H7 (cell line): ENCODE measurements around the gene MS4A15. TPM values are rescaled to one million over a fixed set of nuclear protein-coding genes. Genes with fewer than 3 reads are reported as not detected.
A peak's percentile ranks its signal among the peaks of the same experiment; 100 is the strongest.

Experiments
- DNase-seq: peaks from one replicate; pipeline ENCODE4 v3.0.0; 2012
- H3K27me3 ChIP-seq: 2 replicates; pipeline ENCODE4 v1.6.0; 2011; ENCODE audit warnings: mild to moderate bottlenecking, low read length; ENCODE audit not compliant: control insufficient read depth, insufficient read depth
- H3K36me3 ChIP-seq: replicated peaks from 2 replicates; pipeline ENCODE4 v1.5.1; 2011; ENCODE audit warnings: low read length; ENCODE audit not compliant: control insufficient read depth, insufficient read depth
- H3K4me3 ChIP-seq: 2 replicates; pipeline ENCODE4 v1.5.1; 2011; ENCODE audit warnings: low read depth, mild to moderate bottlenecking, control low read depth, low read length, moderate library complexity; ENCODE audit not compliant: insufficient read depth
- total RNA-seq: library from RNA; depleted of rRNA; stranded (reverse); fragments of >200 nt; shearing (Covaris generic); gene quantifications from 2 replicates; pipeline ENCODE4 v1.2.3, GENCODE V29; 2014

Gene MS4A15
- total RNA-seq, 1 experiment from 2014 or later = 0.10 TPM

DNA sequence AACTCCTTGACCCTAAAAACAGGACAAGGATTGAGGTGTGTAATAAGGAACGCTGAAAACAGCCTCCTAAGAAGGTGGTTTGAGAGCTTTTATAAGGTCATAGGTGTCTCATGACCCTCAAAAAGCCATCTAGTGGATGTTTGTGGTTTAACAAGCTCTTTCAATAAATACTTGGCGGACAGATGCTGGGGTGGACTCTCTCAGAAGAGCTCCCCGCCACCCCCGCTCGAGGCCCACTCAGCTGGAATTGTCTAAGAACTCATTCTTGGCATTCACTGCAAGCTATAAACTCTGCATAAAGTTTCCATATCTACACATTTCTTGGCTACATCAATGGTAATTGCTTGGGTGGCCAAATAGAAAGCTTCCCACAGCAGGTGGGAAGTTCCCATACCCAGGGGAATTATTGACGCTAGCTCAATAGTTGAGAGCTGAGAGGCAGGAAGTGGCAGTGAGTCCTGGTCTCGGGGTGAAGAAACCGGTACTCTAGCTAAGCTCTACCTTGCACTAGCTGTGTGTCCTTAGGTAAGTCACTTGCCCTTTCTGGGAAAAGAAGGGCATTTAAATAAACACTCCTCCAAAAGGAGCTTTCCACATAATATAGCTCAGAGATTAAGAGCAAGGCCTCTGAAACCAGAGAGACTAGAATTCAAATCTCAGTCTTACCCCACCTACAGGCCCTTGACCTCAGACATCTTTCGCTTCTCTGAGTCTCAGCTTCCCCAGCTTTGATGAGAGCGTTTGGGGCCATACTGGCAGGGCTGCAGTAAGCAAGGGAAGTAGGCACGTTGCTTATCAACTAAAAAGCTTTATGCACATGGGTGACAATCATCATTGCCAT, 6.4 kb downstream of the MS4A15 start:
- H3K36me3 ChIP-seq = no peaks in the 10 kb centered on the region
- no peak overlapping the region for H3K4me3 ChIP-seq
- H3K27me3 ChIP-seq = no peaks in the 10 kb centered on the region
- peak; percentile 71 for DNase-seq

DNA sequence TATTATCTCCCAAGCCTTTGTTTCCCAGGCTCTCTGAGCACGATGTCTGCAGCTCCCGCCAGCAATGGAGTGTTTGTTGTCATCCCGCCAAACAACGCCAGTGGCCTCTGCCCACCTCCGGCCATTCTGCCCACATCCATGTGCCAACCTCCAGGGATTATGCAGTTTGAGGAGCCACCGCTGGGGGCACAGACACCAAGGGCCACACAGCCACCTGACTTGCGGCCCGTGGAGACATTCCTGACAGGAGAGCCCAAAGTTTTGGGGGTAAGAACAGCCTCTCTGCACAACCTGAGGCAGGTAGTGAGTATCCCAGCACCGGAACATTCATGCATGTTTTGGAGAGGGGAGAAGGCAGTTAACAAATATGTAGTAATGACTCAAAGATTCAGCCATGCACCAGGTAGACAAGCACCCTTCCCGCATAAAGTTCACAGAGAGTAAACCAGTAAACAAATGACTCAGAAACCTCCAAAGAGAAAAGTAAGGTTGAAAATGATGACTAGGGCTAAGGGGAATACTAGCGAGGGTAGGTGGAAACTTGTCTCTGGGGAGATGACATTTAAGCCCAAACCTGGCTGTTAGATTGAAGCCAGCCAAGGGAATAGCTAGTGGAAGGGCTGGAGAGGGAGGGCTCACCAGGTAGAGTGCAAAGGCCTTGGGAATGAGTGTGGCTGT, 7.2 kb downstream of the MS4A15 start:
- no peak overlapping the region for H3K4me3 ChIP-seq
- no peaks in the 10 kb centered on the region for H3K36me3 ChIP-seq
- no peaks in the 10 kb centered on the region for H3K27me3 ChIP-seq
- DNase-seq = no peak

DNA sequence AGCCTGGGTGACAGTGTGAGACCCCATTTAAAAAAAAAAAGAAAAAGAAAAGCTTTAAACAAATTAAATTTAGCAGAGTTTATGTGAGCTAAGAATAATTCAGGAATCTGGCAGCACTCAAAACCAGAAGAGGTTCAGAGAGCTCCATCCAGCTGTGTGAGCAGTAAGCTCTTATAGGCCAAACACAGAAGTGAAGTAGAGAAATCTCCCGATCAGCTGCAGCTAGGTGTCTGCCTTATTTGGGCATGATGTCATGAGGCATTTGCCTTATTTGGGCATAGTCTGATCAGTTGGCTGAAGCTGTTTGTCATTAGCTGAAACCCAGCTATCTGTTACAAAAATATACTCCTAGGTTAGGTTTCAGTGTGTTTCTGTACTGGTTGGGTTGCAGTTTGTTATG, 8.2 kb downstream of the MS4A15 start:
- no peaks in the 10 kb centered on the region for H3K36me3 ChIP-seq
- no peak for DNase-seq
- no peak overlapping the region for H3K4me3 ChIP-seq
- H3K27me3 ChIP-seq = no peaks in the 10 kb centered on the region

DNA sequence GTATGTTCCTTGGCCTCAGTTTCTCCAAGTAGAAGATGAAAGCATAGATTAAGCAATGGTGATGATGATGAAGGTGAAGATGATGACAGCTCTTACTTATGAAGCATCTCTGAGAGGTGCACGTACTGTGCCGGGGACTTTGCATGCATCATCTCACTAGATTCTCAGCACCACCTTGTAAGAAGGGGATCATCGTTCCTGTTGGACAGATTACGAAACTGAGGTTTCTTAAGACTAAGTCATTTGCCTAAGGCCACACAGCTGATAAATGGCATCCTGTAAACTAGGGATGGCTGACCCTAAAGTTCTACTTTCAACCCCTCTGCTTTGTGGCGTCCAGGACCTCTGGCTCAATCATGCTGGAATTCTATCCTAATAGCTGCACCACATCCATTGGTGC, 8.7 kb downstream of the MS4A15 start:
- no peaks in the 10 kb centered on the region for H3K36me3 ChIP-seq
- DNase-seq = no peak
- H3K4me3 ChIP-seq = no peak overlapping the region
- H3K27me3 ChIP-seq = no peaks in the 10 kb centered on the region

DNA sequence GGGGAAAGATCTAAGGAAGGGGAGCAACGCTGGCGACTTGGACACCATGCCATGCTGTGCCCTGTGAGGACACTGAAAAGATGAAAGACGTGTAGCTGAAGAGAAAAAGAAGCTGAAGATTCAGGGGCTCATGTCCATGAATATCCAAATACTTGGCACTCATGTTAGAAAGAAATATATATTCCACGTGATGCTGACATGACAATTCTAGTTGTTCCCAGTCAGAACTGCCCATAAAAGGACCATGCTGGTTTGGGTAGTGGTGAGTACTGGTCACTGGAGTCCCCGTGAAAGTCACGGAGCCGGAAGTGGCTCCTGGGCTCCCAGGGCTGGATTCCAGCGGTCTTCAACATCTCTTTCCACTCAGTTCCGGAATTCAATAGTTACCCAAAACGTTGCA, 9.9 kb downstream of the MS4A15 start:
- no peak for DNase-seq
- H3K36me3 ChIP-seq = no peaks in the 10 kb centered on the region
- no peaks in the 10 kb centered on the region for H3K27me3 ChIP-seq
- no peak overlapping the region for H3K4me3 ChIP-seq

DNA sequence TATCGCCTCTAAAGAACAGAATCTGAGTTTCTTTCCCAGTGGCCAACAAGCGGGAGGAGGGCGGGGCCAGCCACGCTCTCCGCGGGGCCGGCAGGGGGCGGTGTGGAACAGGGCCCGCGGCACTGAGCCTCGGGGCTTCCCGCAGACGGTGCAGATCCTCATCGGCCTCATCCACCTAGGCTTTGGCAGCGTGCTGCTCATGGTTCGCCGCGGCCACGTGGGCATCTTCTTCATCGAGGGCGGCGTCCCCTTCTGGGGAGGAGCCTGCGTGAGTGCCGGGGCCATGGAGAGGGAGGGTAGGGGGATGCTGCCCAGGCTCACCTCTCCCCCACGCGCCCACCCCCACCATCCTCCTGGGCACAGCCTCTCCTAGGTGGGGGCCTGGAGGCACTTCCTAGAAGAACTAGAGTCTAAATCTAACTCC, 10.7 kb downstream of the MS4A15 start:
- Histone ChIP-seq H3K27me3 (no peaks in the 10 kb centered on the region), H3K4me3 (no peak overlapping the region), H3K36me3 (no peaks in the 10 kb centered on the region)
- DNase-seq = peak; percentile 95

DNA sequence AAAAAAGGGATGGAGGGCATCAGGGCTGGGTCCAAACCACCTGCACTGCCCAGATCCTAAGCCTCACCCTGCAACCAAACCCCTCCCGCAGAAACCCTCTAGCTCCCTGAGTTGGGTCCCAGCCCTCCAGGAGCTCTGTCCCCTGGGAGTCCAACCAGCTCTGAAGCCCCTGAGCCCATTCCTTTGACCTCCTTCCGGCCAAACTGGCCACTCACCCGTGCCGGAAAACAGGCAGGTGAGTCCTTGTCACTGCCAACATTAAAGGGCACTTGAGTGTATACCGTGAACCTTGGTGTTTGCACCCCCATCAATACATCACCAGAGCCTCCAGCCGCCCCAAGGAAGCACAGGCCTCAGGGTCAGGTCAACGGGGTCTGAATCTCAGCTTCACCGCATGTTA, 11.5 kb downstream of the MS4A15 start:
- H3K4me3 ChIP-seq = no peak overlapping the region
- H3K36me3 ChIP-seq = no peaks in the 10 kb centered on the region
- no peaks in the 10 kb centered on the region for H3K27me3 ChIP-seq
- no peak for DNase-seq

DNA sequence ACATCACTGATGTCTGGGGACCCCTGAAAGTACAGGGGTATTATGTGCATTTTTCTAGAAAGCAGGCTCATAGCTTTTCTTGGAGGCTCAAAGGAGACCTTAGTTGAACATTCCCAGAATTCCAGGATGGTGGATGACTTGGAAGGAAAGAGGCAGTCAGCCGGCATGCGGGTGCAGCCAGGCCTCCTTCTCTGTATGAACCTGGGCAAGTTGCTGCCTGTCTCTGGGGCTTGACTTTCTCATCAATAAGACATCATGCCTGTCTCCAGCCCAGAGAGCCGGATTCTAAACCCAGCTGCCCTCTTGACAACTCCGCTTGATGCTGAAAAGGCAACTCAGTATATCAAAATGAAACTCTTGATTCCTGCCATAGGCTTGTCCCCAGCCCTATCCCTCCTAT, 12.6 kb downstream of the MS4A15 start:
- Histone ChIP-seq H3K4me3 (no peak overlapping the region), H3K27me3 (no peaks in the 10 kb centered on the region), H3K36me3 (no peaks in the 10 kb centered on the region)
- DNase-seq = no peak

DNA sequence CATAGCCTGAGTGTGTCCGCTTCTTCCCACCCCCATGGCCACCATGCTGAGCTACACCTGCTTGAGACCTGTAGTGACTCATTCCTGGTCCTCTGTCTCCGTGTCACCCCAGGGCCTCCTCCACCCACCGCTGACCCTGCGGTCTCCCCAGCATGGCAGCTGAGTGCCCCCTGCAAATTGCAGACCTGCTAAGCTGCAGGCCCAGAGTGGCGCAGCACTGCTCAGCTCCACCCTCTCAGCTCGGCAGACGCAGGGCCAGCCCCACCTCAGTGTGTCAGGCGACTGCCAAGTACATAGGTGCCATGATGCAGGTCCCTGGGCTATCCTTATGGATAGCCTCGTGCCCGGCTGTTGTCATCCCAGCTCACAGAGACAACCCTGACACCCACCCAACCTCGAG, 13.1 kb downstream of the MS4A15 start:
- no peaks in the 10 kb centered on the region for H3K27me3 ChIP-seq
- no peak for DNase-seq
- no peak overlapping the region for H3K4me3 ChIP-seq
- no peaks in the 10 kb centered on the region for H3K36me3 ChIP-seq

DNA sequence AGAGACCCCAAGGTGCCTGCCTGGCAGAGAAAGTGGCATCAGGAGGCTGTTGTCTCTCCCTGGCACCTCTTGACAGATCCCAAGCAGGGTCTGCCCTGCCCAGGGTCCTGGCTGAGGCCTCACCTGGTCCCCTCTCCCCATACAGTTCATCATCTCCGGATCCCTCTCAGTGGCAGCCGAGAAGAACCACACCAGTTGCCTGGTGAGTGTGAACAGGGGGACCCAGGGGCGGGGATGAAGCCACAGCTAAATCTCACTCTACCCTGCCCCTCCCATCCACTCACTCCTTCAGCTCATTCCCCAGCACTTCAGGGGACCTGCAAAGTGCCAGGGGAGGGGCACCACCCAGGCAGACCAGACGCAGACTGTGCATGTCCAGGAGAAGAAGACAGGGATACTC, 14.5 kb downstream of the MS4A15 start:
- Histone ChIP-seq H3K4me3 (no peak overlapping the region), H3K36me3 (no peaks in the 10 kb centered on the region), H3K27me3 (no peaks in the 10 kb centered on the region)
- no peak for DNase-seq

DNA sequence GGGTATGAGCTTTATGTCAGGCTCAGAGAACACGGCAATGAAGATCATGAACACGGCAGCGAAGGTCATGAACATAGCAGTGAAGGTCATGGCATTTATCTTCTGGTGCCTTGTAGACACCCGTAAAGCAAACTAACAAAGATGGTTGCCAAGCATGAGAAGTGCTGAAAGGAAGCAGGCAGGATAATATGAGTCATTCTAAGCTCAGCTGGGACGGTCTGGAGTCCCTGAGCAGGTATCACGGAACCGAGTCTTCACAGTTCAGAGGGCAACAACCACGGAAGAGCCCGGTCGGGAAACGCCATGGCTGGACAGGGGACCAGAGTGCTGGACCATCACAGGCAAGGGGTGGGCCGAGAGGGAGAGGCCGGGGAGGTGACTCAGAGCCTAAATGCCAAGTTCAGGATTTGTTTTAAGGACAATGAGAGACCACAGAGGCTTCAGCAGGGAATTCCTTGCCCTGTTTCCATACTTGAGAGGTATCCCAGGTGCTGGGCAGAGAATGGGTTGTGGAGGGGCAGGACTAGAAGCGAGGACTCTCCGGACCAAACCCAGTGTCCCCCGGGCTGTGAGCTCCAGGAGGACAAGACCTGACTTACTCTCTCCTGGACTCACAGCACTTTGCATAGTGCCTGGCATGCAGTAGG, 15.3 kb downstream of the MS4A15 start:
- no peaks in the 10 kb centered on the region for H3K27me3 ChIP-seq
- no peak for DNase-seq
- H3K4me3 ChIP-seq = no peak overlapping the region
- H3K36me3 ChIP-seq = no peaks in the 10 kb centered on the region

DNA sequence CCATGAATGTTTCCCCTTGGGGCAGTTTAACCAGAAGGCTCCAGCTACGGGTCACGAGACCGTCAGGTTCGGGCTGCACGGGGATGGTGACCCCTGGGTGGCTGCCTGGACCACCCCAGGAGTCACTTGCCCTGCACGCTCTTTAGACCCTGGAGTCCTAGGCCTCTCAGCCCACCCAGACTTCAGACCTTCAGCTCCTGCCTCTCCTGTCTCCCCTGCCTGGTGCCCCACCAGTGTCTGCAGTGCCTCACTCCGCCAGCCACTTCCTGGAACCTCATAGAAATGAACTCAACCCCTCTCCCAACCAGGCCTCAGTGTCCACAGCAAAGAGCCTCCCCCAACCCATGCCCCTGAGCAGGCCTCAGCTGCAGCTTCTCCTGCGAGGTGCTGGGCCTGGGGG, 16.0 kb downstream of the MS4A15 start:
- no peaks in the 10 kb centered on the region for H3K27me3 ChIP-seq
- H3K36me3 ChIP-seq = no peaks in the 10 kb centered on the region
- H3K4me3 ChIP-seq = no peak overlapping the region
- DNase-seq = no peak

DNA sequence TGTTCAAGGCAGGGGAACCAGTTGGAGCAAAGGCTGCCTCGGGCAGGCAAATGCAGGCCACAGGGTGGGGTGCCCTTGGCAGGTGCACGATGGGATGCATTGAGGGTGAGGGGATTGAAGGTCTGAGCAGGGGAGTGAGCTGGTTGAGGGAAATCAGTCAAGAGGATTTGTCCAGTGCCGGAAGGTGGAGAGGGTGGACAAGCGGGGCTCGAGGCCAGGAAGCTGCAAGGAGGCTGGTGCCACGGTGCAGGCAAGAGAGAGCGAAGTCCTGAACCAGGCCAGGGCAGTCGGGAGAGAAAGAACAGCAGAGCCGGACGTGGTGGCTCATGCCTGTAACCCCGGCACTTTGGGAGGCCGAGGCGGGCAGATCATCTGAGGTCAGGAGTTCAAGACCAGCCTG, 18.1 kb downstream of the MS4A15 start:
- Histone ChIP-seq H3K36me3 (no peaks in the 10 kb centered on the region), H3K4me3 (no peak overlapping the region), H3K27me3 (no peaks in the 10 kb centered on the region)
- DNase-seq = no peak

DNA sequence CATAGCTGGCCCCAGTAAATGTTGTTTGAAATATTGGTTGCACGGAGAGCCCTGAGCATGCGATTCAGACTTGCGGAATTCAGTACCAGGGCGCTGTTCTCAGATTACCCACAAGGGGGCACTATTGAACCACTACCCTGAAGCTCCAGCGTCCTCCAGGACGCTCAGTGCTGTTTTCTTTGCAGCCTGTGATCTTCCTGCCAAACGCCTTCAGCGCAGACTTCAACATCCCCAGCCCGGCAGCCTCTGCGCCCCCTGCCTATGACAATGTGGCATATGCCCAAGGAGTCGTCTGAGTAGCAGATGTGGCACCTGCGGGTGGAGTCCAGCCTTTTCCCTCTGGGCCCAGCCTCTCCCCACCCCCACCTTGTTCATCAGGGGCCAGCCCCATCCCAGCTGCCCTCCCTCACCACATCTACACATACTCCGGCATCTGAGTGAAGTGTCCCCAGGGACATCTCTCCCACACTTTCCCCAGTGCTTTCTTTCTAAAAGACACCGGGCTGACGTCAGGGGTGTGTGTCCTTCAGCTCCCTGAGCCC, 18.8 kb downstream of the MS4A15 start:
- Histone ChIP-seq H3K4me3 (no peak overlapping the region), H3K27me3 (no peaks in the 10 kb centered on the region), H3K36me3 (no peaks in the 10 kb centered on the region)
- DNase-seq = peak; percentile 93

DNA sequence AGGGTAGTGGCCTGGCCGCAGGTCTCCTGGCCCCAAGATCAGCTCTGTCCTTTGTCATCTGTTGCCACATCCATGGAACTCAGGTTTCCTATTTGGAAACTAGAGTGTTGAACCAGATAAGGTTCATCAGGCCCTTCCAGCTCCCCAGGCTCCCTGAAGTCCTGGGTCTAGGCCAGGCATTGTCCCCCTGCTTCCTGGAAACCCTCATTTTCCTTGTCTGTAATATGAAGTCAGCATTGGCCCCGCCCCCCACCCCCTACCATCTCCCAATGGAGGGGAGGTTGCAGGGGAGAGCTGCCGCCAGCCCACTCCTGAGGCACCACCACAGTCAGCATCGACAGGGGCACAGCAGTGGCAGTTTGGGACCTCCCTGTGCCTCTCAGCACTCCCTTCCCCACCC, 19.5 kb downstream of the MS4A15 start:
- Histone ChIP-seq H3K27me3 (no peaks in the 10 kb centered on the region), H3K4me3 (no peak overlapping the region), H3K36me3 (no peaks in the 10 kb centered on the region)
- no peak for DNase-seq
